ENCODE data around the gene ADD1.

Gene ADD1

GRCh38 chr4:2963966-2964471 is 120.4 kb downstream of the ADD1 start:
- H2AFZ ChIP-seq: peak overlapping the region; percentile 97
- peak overlapping the region; percentile 87 for H3K4me3 ChIP-seq (ENCODE audit: low read depth, low read length)
- peak overlapping the region; percentile 98 for H3K4me2 ChIP-seq (ENCODE audit: low read length)
- no peaks in the 10 kb centered on the region for H3K79me2 ChIP-seq
- H3K4me1 ChIP-seq: peaks cover 6% of the 10 kb centered on the region
- H3K9me3 ChIP-seq (ENCODE audit: control insufficient read depth, low read length): no peaks in the 10 kb centered on the region
- H3K9ac ChIP-seq: no peak overlapping the region
- no peaks in the 10 kb centered on the region for H3K27me3 ChIP-seq (ENCODE audit: control insufficient read depth, insufficient read depth, low read length)
- peak overlapping the region; percentile 63 for H3K27ac ChIP-seq
- no peak for TF ChIP-seq CTCF (IDR thresholded peaks at IDR 0.05)
- no peaks in the 10 kb centered on the region for H3K36me3 ChIP-seq (ENCODE audit: control insufficient read depth, insufficient read depth, low read length)

GRCh38 chr4:2964706-2965258 is 121.1 kb downstream of the ADD1 start:
- TF ChIP-seq CTCF (IDR thresholded peaks at IDR 0.05): no peak
- Histone ChIP-seq H3K4me1 (peaks cover 6% of the 10 kb centered on the region), H3K9me3 (ENCODE audit: control insufficient read depth, low read length) (no peaks in the 10 kb centered on the region), H3K4me2 (ENCODE audit: low read length) (peak overlapping the region; percentile 98), H2AFZ (peak overlapping the region; percentile 97), H3K79me2 (no peaks in the 10 kb centered on the region), H3K27me3 (ENCODE audit: control insufficient read depth, insufficient read depth, low read length) (no peaks in the 10 kb centered on the region), H3K36me3 (ENCODE audit: control insufficient read depth, insufficient read depth, low read length) (no peaks in the 10 kb centered on the region), H3K27ac (no peak overlapping the region), H3K4me3 (ENCODE audit: low read depth, low read length) (peak overlapping the region; percentile 87), H3K9ac (no peak overlapping the region)

GRCh38 chr4:2965262-2965661 is 121.6 kb downstream of the ADD1 start:
- Histone ChIP-seq H3K4me2 (ENCODE audit: low read length) (peak overlapping the region; percentile 5), H3K9me3 (ENCODE audit: control insufficient read depth, low read length) (no peaks in the 10 kb centered on the region), H3K4me1 (peaks cover 6% of the 10 kb centered on the region), H3K27me3 (ENCODE audit: control insufficient read depth, insufficient read depth, low read length) (no peaks in the 10 kb centered on the region), H3K9ac (no peak overlapping the region), H3K27ac (no peak overlapping the region), H3K36me3 (ENCODE audit: control insufficient read depth, insufficient read depth, low read length) (no peaks in the 10 kb centered on the region), H3K4me3 (ENCODE audit: low read depth, low read length) (no peak overlapping the region), H2AFZ (no peak overlapping the region), H3K79me2 (no peaks in the 10 kb centered on the region)
- no peak for TF ChIP-seq CTCF (IDR thresholded peaks at IDR 0.05)

GRCh38 chr4:2968381-2968780 is 124.7 kb downstream of the ADD1 start:
- H3K4me1 ChIP-seq: peaks cover 3% of the 10 kb centered on the region
- no peak overlapping the region for H2AFZ ChIP-seq
- H3K4me3 ChIP-seq (ENCODE audit: low read depth, low read length): no peak overlapping the region
- no peaks in the 10 kb centered on the region for H3K27me3 ChIP-seq (ENCODE audit: control insufficient read depth, insufficient read depth, low read length)
- H3K9ac ChIP-seq: no peak overlapping the region
- H3K79me2 ChIP-seq: no peaks in the 10 kb centered on the region
- H3K9me3 ChIP-seq (ENCODE audit: control insufficient read depth, low read length): no peaks in the 10 kb centered on the region
- no peaks in the 10 kb centered on the region for H3K36me3 ChIP-seq (ENCODE audit: control insufficient read depth, insufficient read depth, low read length)
- no peak overlapping the region for H3K27ac ChIP-seq
- no peak overlapping the region for H3K4me2 ChIP-seq (ENCODE audit: low read length)
- TF ChIP-seq CTCF (IDR thresholded peaks at IDR 0.05): no peak

GRCh38 chr4:2971275-2971674 is 127.6 kb downstream of the ADD1 start:
- Histone ChIP-seq H3K9ac (no peak overlapping the region), H3K4me2 (ENCODE audit: low read length) (no peak overlapping the region), H3K36me3 (ENCODE audit: control insufficient read depth, insufficient read depth, low read length) (no peaks in the 10 kb centered on the region), H3K27me3 (ENCODE audit: control insufficient read depth, insufficient read depth, low read length) (no peaks in the 10 kb centered on the region), H3K9me3 (ENCODE audit: control insufficient read depth, low read length) (no peaks in the 10 kb centered on the region), H3K4me1 (no peaks in the 10 kb centered on the region), H3K79me2 (no peaks in the 10 kb centered on the region), H2AFZ (no peak overlapping the region), H3K4me3 (ENCODE audit: low read depth, low read length) (no peak overlapping the region), H3K27ac (no peak overlapping the region)
- no peak for TF ChIP-seq CTCF (IDR thresholded peaks at IDR 0.05)
